B cell (primary cell): ENCODE measurements around the gene RPTOR. TPM values are rescaled to one million over a fixed set of nuclear protein-coding genes. Genes with fewer than 3 reads are reported as not detected.

Experiments used
- ATAC-seq: fragments of 200-7000 bp; cut with Tn5 transposase; one replicate; pipeline ENCODE4 v1.10.0; 2021; ENCODE audit warnings: low read depth, mild to moderate bottlenecking, moderate number of reproducible peaks, moderate library complexity
- CTCF ChIA-PET: fragments of 350-600 bp; sonication (Branson Sonifier 250); formaldehyde crosslinking; loops from one replicate; lab custom pipeline; 2021; ENCODE audit warnings: antibody characterized with exemption, inconsistent platforms; lab: Charles Lee
- POLR2A ChIA-PET: fragments of 350-600 bp; sonication (Branson Sonifier 250); formaldehyde crosslinking; loops from one replicate; lab custom pipeline; 2021; ENCODE audit warnings: antibody characterized with exemption; lab: Charles Lee
- DNase-seq: peaks from one replicate; pipeline ENCODE4 v3.0.0; 2013
- H2AFZ ChIP-seq: 2 replicates; pipeline ENCODE4 v1.6.1; 2012; ENCODE audit warnings: mild to moderate bottlenecking, low read depth, low read length; ENCODE audit not compliant: insufficient read depth, poor library complexity, severe bottlenecking
- H3K27ac ChIP-seq, 2 donors: 1 replicate in 1 of 2; 2 replicates in 1 of 2; pipeline ENCODE4 v1.5.1; 2012 to 2013; ENCODE audit warnings: low read length in 2 of 2, mild to moderate bottlenecking in 2 of 2, moderate library complexity in 1 of 2
- H3K27me3 ChIP-seq, 4 experiments: fragments of 200-600 bp in 1 of 4; sonication (generic) in 1 of 4; replicated peaks in 1 of 4; 1 replicate in 2 of 4; 2 replicates in 2 of 4; pipeline versions ENCODE4 v1.6.1 to v1.7.0; 2013 to 2016; ENCODE audit warnings: low read length in 3 of 4, mild to moderate bottlenecking in 2 of 4, mixed read lengths in 1 of 4, moderate library complexity in 1 of 4; ENCODE audit not compliant: insufficient read depth in 4 of 4, control insufficient read depth in 3 of 4; ENCODE audit errors: control extremely low read depth in 1 of 4
- H3K36me3 ChIP-seq, 2 experiments: replicated peaks in 1 of 2; 1 replicate in 1 of 2; 2 replicates in 1 of 2; pipeline versions ENCODE4 v1.6.1 to v1.7.1; 2013; ENCODE audit warnings: low read length in 1 of 2; ENCODE audit not compliant: insufficient read depth in 2 of 2, control insufficient read depth in 1 of 2; ENCODE audit errors: control extremely low read depth in 1 of 2, extremely low read depth in 1 of 2
- H3K4me1 ChIP-seq, 2 donors: fragments of 200-600 bp in 1 of 2; sonication (generic) in 1 of 2; 1 replicate in 1 of 2; 2 replicates in 1 of 2; pipeline versions ENCODE4 v1.5.1 to v1.6.1; 2013 to 2017; ENCODE audit warnings: low read length in 2 of 2; ENCODE audit not compliant: control insufficient read depth in 2 of 2, insufficient read depth in 2 of 2
- H3K4me2 ChIP-seq: replicated peaks from 2 replicates; pipeline ENCODE3; 2012; ENCODE audit warnings: mild to moderate bottlenecking, low read depth, low read length; ENCODE audit not compliant: poor library complexity, severe bottlenecking
- H3K4me3 ChIP-seq, 5 experiments: fragments of 200-600 bp in 1 of 5; sonication (generic) in 1 of 5; 1 replicate in 3 of 5; 2 replicates in 2 of 5; pipeline versions ENCODE4 v1.5.1 to v1.7.0; 2011 to 2016; ENCODE audit warnings: low read length in 4 of 5, mild to moderate bottlenecking in 4 of 5, low read depth in 2 of 5, control low read depth in 1 of 5, moderate library complexity in 1 of 5; ENCODE audit not compliant: insufficient read depth in 1 of 5; ENCODE audit errors: control extremely low read depth in 1 of 5, extremely low read depth in 1 of 5
- H3K79me2 ChIP-seq: fragments of 200-600 bp; sonication (generic); one replicate; pipeline ENCODE4 v1.6.0; 2016; ENCODE audit warnings: low read length; ENCODE audit not compliant: control insufficient read depth, insufficient read depth
- H3K9ac ChIP-seq: fragments of 200-600 bp; sonication (generic); 2 replicates; pipeline ENCODE4 v1.6.1; 2017; ENCODE audit warnings: mild to moderate bottlenecking, low read length, moderate library complexity
- H3K9me3 ChIP-seq, 3 donors: one replicate each; pipeline versions ENCODE4 v1.6.1 to v1.7.1; 2013; ENCODE audit warnings: low read length in 2 of 3; ENCODE audit not compliant: control insufficient read depth in 2 of 3, insufficient read depth in 1 of 3; ENCODE audit errors: control extremely low read depth in 1 of 3
- H4K20me1 ChIP-seq: 2 replicates; pipeline ENCODE4 v1.6.0; 2012; ENCODE audit warnings: mild to moderate bottlenecking, low read length; ENCODE audit not compliant: insufficient read depth, control insufficient read depth, poor library complexity, severe bottlenecking
- H3K27ac Mint-ChIP-seq: one replicate; pipeline ENCODE4 v1.8.0; 2021; ENCODE audit warnings: mixed read lengths
- H3K27me3 Mint-ChIP-seq: one replicate; pipeline ENCODE4 v1.8.0; 2021; ENCODE audit warnings: mixed read lengths
- H3K4me1 Mint-ChIP-seq: one replicate; pipeline ENCODE4 v1.8.0; 2021; ENCODE audit warnings: mixed read lengths
- H3K4me3 Mint-ChIP-seq: one replicate; pipeline ENCODE4 v1.8.0; 2021; ENCODE audit warnings: mixed read lengths
- H3K9me3 Mint-ChIP-seq: one replicate; pipeline ENCODE4 v1.8.0; 2022; ENCODE audit warnings: mixed read lengths; ENCODE audit not compliant: insufficient read depth
- EZH2 ChIP-seq: IDR thresholded peaks from 2 replicates; pipeline ENCODE4 v1.6.1; 2012; ENCODE audit warnings: borderline replicate concordance, low read depth, mild to moderate bottlenecking, moderate library complexity, low read length; ENCODE audit not compliant: insufficient read depth, poor library complexity, severe bottlenecking
- WGBS: methylation state at CpG from one replicate; pipeline ENCODE4 v1.1.5; 2013; ENCODE audit warnings: missing lambda C conversion rate; ENCODE audit not compliant: insufficient coverage; 5-methylcytosine and 5-hydroxymethylcytosine counted together
- intact Hi-C: fragments of 100-400 bp; cut with micrococcal nuclease; formaldehyde crosslinking; loops from one replicate; pipeline ENCODE4 v1.10.0; 2022
- polyA plus RNA-seq: library from polyadenylated mRNA; depleted of rRNA; stranded (reverse); fragments of >200 nt; gene quantifications from 2 replicates; pipeline ENCODE4 v1.2.3, GENCODE V29; 2012
- total RNA-seq, 2 donors: library from RNA; stranded (reverse); fragments of 120-200 nt in 1 of 2; gene quantifications; 1 replicate in 1 of 2; 2 replicates in 1 of 2; pipeline versions ENCODE4 v1.2.3 to v1.2.4, GENCODE V29; 2013 to 2022
- TF ChIP-seq, protein P1 (sequence below): fragments of 200-600 bp; IDR thresholded peaks from one replicate; pipeline ENCODE4 v1.8.0; 2022; ENCODE audit warnings: antibody characterized with exemption, mild to moderate bottlenecking

Gene RPTOR
- total and polyA plus RNA-seq, 2 donors (not counting 1 experiment from before 2014, with no cell fraction given), result 13.4 to 58.8 TPM

- CTCF ChIA-PET, result interaction anchor here (0.9 to 1.6 kb wide), 4 partner anchors 15 to 558 kb away, joined by 3 to 6 read pairs (median 5); no protein-coding TSS in a partner anchor
- no peaks in the 10 kb centered on the region for H3K27me3 ChIP-seq
- no peak overlapping the region for H3K4me3 ChIP-seq
- no peak overlapping the region for H3K9ac ChIP-seq
- no peak overlapping the region for H3K4me2 ChIP-seq
- no peak overlapping the region for H3K27ac ChIP-seq
- Mint-ChIP-seq H3K27ac (no peak overlapping the region), H3K4me3 (no peak overlapping the region), H3K27me3 (peaks cover 9% of the 10 kb centered on the region), H3K4me1 (peaks cover 32% of the 10 kb centered on the region), H3K9me3 (no peaks in the 10 kb centered on the region)
- no peak for ATAC-seq
- WGBS, result 94% methylated on average over 7 of the region's 7 CpGs
- no peak overlapping the region for H2AFZ ChIP-seq
- POLR2A ChIA-PET, result no interaction called here
- intact Hi-C loops, result loop anchor here (5.0 to 10.0 kb wide), 3 partner anchors 38 to 407 kb away; no protein-coding TSS in a partner anchor
- no peaks in the 10 kb centered on the region for H4K20me1 ChIP-seq
- H3K4me1 ChIP-seq, result peaks cover 30 to 49% of the 10 kb centered on the region in 2 donors
- H3K79me2 ChIP-seq, result no peaks in the 10 kb centered on the region
- no peaks in the 10 kb centered on the region for H3K9me3 ChIP-seq
- TF ChIP-seq, protein P1, sequence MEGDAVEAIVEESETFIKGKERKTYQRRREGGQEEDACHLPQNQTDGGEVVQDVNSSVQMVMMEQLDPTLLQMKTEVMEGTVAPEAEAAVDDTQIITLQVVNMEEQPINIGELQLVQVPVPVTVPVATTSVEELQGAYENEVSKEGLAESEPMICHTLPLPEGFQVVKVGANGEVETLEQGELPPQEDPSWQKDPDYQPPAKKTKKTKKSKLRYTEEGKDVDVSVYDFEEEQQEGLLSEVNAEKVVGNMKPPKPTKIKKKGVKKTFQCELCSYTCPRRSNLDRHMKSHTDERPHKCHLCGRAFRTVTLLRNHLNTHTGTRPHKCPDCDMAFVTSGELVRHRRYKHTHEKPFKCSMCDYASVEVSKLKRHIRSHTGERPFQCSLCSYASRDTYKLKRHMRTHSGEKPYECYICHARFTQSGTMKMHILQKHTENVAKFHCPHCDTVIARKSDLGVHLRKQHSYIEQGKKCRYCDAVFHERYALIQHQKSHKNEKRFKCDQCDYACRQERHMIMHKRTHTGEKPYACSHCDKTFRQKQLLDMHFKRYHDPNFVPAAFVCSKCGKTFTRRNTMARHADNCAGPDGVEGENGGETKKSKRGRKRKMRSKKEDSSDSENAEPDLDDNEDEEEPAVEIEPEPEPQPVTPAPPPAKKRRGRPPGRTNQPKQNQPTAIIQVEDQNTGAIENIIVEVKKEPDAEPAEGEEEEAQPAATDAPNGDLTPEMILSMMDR, result no peak
- no peak for TF ChIP-seq EZH2
- DNase-seq, result no peak
- H3K36me3 ChIP-seq, result no peaks in the 10 kb centered on the region
These were observed 440.1 kb downstream of the RPTOR start for GRCh38 chr17:80984749-80985148.

GRCh38 chr17:80986046-80986445, 441.4 kb downstream of the RPTOR start:
- H3K27me3 ChIP-seq, result no peaks in the 10 kb centered on the region
- no peak overlapping the region for H3K4me3 Mint-ChIP-seq
- CTCF ChIA-PET, result interaction anchor here (0.7 to 1.3 kb wide), 5 partner anchors 14 to 1384 kb away, joined by 3 to 6 read pairs (median 4); no protein-coding TSS in a partner anchor
- TF ChIP-seq, protein P1, result no peak
- intact Hi-C loops, result loop anchor here (5.0 to 10.0 kb wide), 2 partner anchors 36 to 251 kb away; no protein-coding TSS in a partner anchor
- no peak overlapping the region for H3K27ac Mint-ChIP-seq
- no peak overlapping the region for H3K4me3 ChIP-seq
- no peaks in the 10 kb centered on the region for H4K20me1 ChIP-seq
- H3K27ac ChIP-seq, result no peak overlapping the region
- H3K9me3 ChIP-seq, result no peaks in the 10 kb centered on the region
- H3K9ac ChIP-seq, result no peak overlapping the region
- ATAC-seq (no peak), DNase-seq (no peak)
- H3K9me3 Mint-ChIP-seq, result no peaks in the 10 kb centered on the region
- no peak overlapping the region for H2AFZ ChIP-seq
- H3K36me3 ChIP-seq, result no peaks in the 10 kb centered on the region
- peaks cover 33% of the 10 kb centered on the region for H3K4me1 Mint-ChIP-seq
- H3K79me2 ChIP-seq, result peaks cover 5% of the 10 kb centered on the region
- WGBS, result 97% methylated on average over 4 of the region's 7 CpGs
- POLR2A ChIA-PET, result no interaction called here
- H3K27me3 Mint-ChIP-seq, result no peaks in the 10 kb centered on the region
- peaks cover 25 to 45% of the 10 kb centered on the region in 2 donors for H3K4me1 ChIP-seq
- no peak overlapping the region for H3K4me2 ChIP-seq
